GM12864 (cell line): ENCODE measurements around the gene EPB41L4B.

Source experiments
- DNase-seq: peaks from one replicate; pipeline ENCODE4 v3.0.0-alpha.2; 2011; ENCODE audit warnings: low read depth
- H3K4me3 ChIP-seq: 2 replicates; pipeline ENCODE4 v1.5.1; 2011; ENCODE audit warnings: mild to moderate bottlenecking, low read depth, low read length, control low read depth
- CTCF ChIP-seq: IDR thresholded peaks from 2 replicates; pipeline ENCODE4 v1.5.1; 2011; ENCODE audit warnings: low read depth, mild to moderate bottlenecking, moderate library complexity, low read length, control low read depth, inconsistent platforms; ENCODE audit errors: missing control alignments

EPB41L4B gene

GRCh38 chr9:109212768-109213167 is 108.1 kb downstream of the EPB41L4B start:
- DNase-seq = no peak
- TF ChIP-seq CTCF = no peak
- H3K4me3 ChIP-seq = no peak overlapping the region

- no peak overlapping the region for H3K4me3 ChIP-seq
- DNase-seq = no peak
- TF ChIP-seq CTCF = no peak
Measured at GRCh38 chr9:109206670-109207069, 114.2 kb downstream of the EPB41L4B start.

GRCh38 chr9:109205526-109205925 is 115.3 kb downstream of the EPB41L4B start:
- TF ChIP-seq CTCF = no peak
- DNase-seq = no peak

GRCh38 chr9:109203761-109204360 is 117.0 kb downstream of the EPB41L4B start:
- DNase-seq = no peak
- TF ChIP-seq CTCF = no peak
- no peak overlapping the region for H3K4me3 ChIP-seq

More at GRCh38 chr9:109205526-109205925, 115.3 kb downstream of the EPB41L4B start:
- no peak overlapping the region for H3K4me3 ChIP-seq

GRCh38 chr9:109199676-109200075 is 121.2 kb downstream of the EPB41L4B start:
- DNase-seq = no peak
- no peak for TF ChIP-seq CTCF
- no peak overlapping the region for H3K4me3 ChIP-seq

GRCh38 chr9:109198736-109199382 is 122.0 kb downstream of the EPB41L4B start:
- DNase-seq = no peak
- peak; percentile 53 for TF ChIP-seq CTCF
- no peak overlapping the region for H3K4me3 ChIP-seq
